DMS 273 (cell line): ENCODE data around the gene PTGDS.

ENCODE experiments used
- DNase-seq: peaks from one replicate; lab custom pipeline; 2025; ENCODE audit not compliant: unreplicated experiment; lab: John Stamatoyannopoulos, UW

Gene PTGDS

GRCh38 chr9:136977223-136977622 lies at the start of gene PTGDS:
Gene PTGDS, plus strand, starts transcription at chr9:136977504. Its CDS starts 75 bp downstream, at chr9:136977579.
- no peak for DNase-seq

DNA sequence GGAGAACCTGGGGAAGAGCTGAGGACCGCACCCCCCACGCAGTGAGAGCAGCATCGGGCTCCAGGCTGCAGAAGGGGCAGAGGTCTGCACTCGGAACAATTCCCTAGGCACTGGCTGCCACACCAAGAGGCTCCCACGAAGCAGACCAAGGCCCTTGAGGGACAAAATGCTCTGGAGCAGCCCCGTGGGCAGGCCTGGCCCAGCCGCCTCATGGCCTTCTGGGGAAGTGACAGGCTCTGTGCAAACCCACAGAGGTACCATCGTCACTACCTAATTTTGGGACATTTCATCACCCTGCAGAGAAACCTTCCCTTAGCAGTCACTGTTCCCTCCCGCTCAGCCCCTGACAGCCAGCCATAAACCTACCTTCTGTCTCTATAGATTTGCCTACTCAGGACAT lies 48.7 kb upstream of the PTGDS start:
- no peak for DNase-seq

GRCh38 chr9:136930014-136930413 lies 47.3 kb upstream of the PTGDS start:
- DNase-seq = no peak

GRCh38 chr9:136931611-136932130 lies 45.6 kb upstream of the PTGDS start:
- DNase-seq = no peak

DNA sequence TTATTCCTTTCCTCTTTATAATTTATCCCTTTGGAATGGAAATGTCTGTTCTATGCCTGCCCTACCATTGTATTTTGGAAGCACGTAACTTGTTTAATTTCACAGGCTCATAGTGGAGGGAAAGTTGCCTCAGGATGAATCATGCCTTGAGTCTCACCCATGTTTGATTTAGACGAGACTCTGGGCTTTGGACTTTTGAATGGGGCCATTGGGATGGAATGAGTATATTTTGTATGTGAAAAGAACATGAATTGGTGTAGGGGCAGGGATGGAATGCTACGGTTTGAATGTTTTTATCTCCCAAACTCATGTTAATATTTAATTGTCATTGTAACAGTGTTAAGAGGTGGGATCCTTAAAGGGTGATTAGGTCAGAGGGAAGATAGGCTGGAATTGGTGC lies 43.0 kb upstream of the PTGDS start:
- no peak for DNase-seq

- DNase-seq = no peak
Measured at GRCh38 chr9:136935651-136936050, 41.7 kb upstream of the PTGDS start.

DNA sequence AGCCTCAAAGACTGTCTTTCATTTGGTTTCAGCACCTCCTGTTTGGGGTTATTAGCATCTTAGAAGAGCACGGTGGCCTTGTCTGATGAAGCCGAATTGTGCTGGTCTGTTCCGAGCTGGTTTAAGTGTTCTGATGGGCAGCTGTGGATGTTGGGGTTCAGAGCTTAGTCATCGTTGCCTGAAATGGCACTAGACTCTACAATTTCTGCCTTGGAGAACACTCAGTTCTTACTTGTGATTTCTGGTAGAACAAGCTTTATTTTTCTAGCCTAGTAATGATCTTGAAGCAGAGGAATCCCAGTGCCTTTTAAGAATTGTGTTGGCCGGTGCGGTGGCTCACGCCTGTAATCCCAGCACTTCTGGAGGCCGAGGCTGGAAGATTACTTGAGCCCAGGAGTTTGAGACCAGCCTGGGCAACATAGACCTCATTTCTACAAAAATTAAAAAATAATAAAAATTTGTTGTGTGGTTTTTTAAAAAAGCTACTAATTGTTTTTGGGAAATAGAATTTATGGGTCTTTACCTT lies 40.6 kb upstream of the PTGDS start:
- no peak for DNase-seq

GRCh38 chr9:136937186-136938001 lies 39.9 kb upstream of the PTGDS start:
- no peak for DNase-seq

DNA sequence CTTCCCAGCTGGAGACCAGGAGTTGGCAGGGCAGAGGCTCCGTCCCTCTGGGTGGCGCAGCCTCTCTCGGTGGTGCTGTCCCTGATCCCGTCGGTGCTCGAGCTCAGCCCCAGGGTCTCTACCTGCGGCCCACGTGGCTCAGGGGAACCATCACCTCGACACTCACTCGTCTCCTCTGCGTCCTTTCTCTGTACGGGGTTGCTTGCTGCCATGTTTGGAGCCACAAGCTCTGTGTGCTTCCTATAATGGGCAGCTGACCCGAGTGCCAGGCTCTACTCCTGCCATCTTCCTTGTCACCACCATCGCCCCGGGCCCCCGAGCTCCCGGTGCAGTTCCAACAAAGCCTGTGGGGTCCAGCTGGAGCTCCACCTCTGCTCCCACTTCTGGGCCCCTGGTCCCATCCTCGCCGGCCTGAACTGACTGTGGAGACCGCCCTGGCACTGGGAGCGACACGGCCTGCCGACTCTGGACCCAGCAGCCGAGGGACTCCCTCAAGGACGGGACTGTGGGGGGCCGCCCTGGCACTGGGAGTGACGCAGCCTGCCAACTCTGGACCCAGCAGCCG lies 37.8 kb upstream of the PTGDS start:
- no peak for DNase-seq

GRCh38 chr9:136939996-136940525 lies 37.2 kb upstream of the PTGDS start:
- no peak for DNase-seq

- no peak for DNase-seq
Measured at GRCh38 chr9:136940526-136941230, 36.6 kb upstream of the PTGDS start.

DNA sequence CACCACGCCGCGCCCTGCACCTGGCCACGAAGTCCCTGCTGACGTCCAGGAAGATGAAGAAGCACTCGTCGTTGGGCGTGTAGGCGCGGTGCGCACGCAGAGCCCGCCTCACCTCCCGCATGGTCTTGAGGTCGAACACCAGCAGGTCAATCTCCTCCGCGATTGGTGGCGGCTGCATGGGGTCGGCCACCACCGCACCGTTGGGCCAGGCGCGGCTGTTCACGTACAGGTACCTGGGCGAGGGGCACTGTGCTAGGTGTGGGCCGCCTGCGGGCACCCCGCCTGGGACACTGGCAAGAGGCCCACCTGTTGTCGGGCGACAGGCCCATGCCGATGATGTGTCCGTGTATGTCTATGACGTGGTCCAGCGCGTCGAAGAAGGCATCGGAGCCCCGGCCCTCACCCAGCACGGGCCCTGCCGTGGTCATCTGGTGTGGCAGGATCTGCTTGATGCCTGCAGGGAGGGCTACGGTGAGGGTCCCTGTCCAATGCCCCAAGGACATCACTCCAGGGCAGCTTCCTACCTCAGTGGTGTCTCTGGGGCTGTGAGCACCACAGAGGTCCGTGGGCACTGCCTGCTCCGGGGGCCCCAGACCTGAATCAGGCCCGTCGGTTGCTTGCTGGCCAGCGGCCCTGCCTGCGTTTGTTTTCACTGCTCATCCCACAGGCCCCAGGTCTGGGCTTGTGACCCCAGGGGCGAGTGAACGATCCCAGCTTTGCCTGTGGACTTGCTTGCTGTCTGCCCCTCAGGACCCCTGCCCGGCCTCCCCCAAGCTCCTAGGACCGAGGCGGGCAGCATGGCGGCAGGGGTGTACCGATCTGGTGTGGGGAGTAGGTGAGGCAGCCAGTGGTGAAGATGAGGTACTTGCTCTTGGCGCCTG lies 35.8 kb upstream of the PTGDS start:
- no peak for DNase-seq

DNA sequence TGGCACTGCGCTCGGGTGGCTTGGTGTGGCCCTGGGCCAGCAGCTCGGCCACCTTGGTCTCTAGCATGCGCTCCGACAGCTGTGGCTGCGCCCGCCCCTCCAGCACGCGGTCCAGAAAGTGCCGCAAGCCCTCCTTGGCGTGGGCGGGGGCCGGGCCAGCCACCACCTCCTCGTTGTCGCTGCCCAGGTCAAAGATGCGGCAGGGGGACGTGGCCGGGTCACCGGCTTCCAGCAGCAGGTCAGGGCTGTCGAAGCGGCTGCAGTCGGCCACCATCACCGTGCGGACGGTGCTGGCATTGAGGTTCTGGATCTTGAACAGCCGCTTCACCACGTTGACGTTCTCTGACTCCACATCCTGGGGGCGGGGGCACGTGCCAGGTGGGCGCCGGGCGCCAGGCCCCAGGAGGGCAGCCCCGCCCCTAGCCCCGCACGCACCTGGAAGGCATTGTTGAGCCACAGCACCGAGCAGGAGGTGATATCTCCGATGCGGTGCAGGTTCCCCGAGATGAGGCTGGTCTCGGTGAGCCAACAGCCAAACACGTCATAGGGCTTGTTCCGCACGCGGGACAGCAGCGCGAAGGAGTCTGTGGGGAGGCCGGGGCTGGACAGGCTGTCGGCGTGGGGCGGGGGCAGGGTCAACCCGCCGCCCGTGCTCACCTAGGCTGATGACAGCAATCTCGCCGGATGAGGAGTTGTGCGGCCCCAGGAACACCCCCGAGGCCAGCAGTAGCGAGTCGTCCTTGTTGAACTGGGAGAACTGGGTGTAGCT lies 35.0 kb upstream of the PTGDS start:
- no peak for DNase-seq

DNA sequence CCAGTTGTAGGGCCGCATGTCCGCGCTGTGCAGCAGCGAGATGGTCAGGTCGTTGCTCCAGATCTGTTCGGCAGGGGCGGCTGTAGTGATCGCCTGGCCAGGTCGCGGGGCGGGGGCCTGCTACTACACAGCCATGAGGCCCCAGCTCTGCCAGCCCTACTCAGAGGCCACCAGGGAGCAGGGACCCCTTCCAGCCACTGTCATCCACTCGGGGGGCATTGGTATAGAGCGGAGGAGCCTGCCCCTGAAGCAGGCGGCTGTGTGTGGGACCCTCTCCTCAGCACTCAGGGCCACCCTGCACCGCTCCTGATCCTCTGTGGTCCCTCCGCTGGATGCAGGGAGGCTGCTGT lies 34.4 kb upstream of the PTGDS start:
- DNase-seq = no peak

DNA sequence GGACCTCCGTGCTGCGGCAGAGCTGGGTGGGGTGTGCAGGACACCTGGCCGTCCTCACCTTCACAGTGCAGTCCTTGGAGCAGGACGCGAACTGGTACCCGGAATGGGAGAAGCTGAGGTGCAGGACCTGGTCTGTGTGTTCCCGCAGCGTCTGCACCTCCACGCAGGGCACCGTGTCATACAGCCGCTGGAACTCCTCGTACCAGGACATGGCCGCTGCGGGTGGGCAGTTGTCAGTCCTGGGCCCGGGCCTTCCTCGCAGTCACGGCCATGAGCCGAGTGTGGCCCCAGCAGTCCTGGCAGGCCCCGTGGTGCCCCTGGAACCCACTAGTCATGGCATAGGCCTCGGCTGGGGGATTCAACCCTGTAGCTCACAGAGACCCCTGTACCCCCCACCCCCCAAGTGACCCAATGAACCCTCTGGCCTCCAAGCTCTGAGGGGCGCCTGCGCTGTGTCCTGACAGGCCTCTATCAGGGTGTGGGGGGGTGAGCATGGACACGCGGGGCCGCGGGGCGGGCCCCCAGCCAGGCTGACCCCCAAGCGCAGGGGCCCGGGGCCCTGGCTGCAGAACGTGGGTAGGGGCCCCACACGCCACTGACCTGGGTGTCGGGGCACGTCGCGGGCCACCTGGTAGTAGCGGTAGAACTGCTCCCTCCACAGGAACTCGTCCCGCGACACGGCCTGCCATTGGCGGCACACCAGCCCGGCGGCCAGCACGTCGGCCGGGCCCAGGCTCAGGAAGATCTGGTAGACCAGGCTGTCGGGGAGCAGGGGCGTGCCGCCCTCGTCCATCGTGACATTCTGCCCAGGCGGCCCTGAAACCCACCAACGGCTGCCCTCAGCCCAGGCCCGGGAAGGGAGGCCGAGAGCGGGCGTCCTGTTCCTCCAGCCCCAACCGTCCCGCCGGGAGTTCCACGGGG lies 33.8 kb upstream of the PTGDS start:
- DNase-seq = peak; percentile 70

- peak; percentile 82 for DNase-seq
Measured at GRCh38 chr9:136944212-136944518, 33.1 kb upstream of the PTGDS start.

DNA sequence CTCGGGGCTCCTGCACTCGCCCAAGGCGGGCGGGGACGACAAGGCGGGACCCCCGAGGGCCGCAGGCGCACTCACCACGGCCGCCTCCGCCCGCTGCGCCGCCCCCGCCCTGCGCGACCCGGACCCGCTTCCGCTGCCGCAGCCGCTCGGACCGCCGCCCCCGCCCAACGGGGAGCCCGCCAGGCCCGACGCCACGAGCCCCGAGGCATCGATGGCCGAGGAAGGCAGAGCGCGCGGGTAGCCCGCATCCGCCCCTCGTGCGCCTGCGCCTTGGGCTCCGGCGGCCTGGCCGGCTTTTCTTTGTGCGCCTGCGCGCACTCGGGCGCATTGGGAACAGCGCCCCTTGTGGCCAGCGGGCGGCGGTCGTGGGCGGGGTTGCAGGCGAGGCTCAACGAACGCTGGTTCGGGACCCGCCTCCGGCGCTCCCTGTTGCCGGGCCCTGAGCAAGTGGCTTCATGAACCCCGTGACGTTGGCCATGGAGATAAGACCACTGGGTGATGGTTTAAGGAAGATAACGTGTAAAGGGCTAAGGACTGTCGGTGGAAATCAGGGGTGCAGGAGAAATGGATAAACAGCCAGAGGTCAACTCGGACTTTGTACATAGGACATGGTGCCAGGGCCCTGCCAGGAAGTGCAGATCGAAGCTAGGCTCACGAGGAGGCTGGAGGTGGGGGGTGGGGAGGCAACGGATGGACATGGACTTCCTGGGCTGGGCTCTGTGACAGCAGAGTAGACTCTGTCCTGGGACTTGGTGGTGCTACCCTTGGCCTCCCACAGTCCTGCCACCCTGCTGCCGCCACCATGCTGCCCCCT lies 32.6 kb upstream of the PTGDS start, which contains the start of the genes C8G and FBXW5:
TSS of gene C8G (plus strand) at position 725 of the 814 bp plus-strand sequence. CDS start at position 803, 78 bp downstream.
TSS of gene FBXW5 (minus strand) at position 220 of the 814 bp plus-strand sequence. CDS start 655 bp downstream, outside the sequence.
- peak; percentile 98 for DNase-seq
